A673 (cell line): ENCODE measurements around the gene RNF8.
"Not testable (repeated sequence)": the region's sequence is repeated elsewhere in the genome, so short reads cannot be mapped to it uniquely, and the experiment has no call there.

Experiments
- EZH2 ChIP-seq: fragments of 200-600 bp; sonication (generic); IDR thresholded peaks from 2 replicates; pipeline ENCODE4 v1.6.1; 2017; ENCODE audit warnings: borderline replicate concordance, low read depth, mild to moderate bottlenecking, mixed read lengths, antibody characterized with exemption, low read length; ENCODE audit not compliant: poor library complexity, severe bottlenecking
- TF ChIP-seq, protein P1 (sequence below): fragments of 300-800, 200-600 bp; sonication (generic); conservative IDR thresholded peaks from 2 replicates; pipeline ENCODE4 v1.5.1; 2017; ENCODE audit warnings: low read depth, mild to moderate bottlenecking, antibody characterized with exemption, low read length, moderate library complexity, mixed read lengths

GRCh38 chr6:37345804-37346203 lies 8.0 kb upstream of the RNF8 start:
- TF ChIP-seq, protein P1, sequence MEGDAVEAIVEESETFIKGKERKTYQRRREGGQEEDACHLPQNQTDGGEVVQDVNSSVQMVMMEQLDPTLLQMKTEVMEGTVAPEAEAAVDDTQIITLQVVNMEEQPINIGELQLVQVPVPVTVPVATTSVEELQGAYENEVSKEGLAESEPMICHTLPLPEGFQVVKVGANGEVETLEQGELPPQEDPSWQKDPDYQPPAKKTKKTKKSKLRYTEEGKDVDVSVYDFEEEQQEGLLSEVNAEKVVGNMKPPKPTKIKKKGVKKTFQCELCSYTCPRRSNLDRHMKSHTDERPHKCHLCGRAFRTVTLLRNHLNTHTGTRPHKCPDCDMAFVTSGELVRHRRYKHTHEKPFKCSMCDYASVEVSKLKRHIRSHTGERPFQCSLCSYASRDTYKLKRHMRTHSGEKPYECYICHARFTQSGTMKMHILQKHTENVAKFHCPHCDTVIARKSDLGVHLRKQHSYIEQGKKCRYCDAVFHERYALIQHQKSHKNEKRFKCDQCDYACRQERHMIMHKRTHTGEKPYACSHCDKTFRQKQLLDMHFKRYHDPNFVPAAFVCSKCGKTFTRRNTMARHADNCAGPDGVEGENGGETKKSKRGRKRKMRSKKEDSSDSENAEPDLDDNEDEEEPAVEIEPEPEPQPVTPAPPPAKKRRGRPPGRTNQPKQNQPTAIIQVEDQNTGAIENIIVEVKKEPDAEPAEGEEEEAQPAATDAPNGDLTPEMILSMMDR, result not testable (repeated sequence)
- TF ChIP-seq EZH2, result not testable (repeated sequence)
